Stomach (tissue), 9 donors: ENCODE data around the gene FLACC1. TPM values are rescaled to one million over a fixed set of nuclear protein-coding genes. Genes with fewer than 3 reads are reported as not detected.

Source experiments
- DNase-seq, 2 donors: peaks; one replicate each; pipeline versions ENCODE4 v3.0.0 to v3.0.0-alpha.2; 2013 to 2019
- H3K27ac ChIP-seq, 5 donors: fragments of 200-600 bp in 4 of 5; sonication (generic) in 4 of 5; one replicate each; pipeline ENCODE4 v1.5.1; 2013 to 2019; ENCODE audit warnings: mild to moderate bottlenecking in 1 of 5, moderate library complexity in 1 of 5
- H3K27me3 ChIP-seq, 3 donors: fragments of 200-600 bp; sonication (generic); one replicate each; pipeline ENCODE4 v1.5.1; 2017 to 2019; ENCODE audit warnings: mixed run types in 1 of 3
- H3K36me3 ChIP-seq, 4 donors: fragments of 200-600 bp; sonication (generic); 1 replicate in 3 of 4; 2 replicates in 1 of 4; pipeline ENCODE4 v1.5.1; 2016 to 2019
- H3K4me1 ChIP-seq, 4 donors: fragments of 200-600 bp; sonication (generic); one replicate each; pipeline ENCODE4 v1.5.1; 2016 to 2019
- H3K4me3 ChIP-seq, 4 donors: fragments of 200-600 bp; sonication (generic) in 3 of 4; one replicate each; pipeline ENCODE4 v1.5.1; 2016 to 2019; ENCODE audit warnings: mild to moderate bottlenecking in 1 of 4
- H3K9me3 ChIP-seq, 4 donors: fragments of 200-600 bp; sonication (generic); one replicate each; pipeline ENCODE4 v1.5.1; 2016 to 2019
- EP300 ChIP-seq: sonication (generic); formaldehyde crosslinking; IDR thresholded peaks from one replicate; pipeline ENCODE4 v1.6.1; 2017; ENCODE audit warnings: antibody characterized with exemption
- POLR2A ChIP-seq, 4 donors: fragments of 450-650 bp; IDR thresholded peaks; one replicate each; pipeline ENCODE4 v1.6.1; 2016; ENCODE audit warnings: antibody characterized with exemption in 4 of 4, control low read depth in 2 of 4, mild to moderate bottlenecking in 1 of 4, moderate library complexity in 1 of 4
- POLR2AphosphoS5 ChIP-seq, 3 donors: sonication (generic); formaldehyde crosslinking; IDR thresholded peaks; one replicate each; pipeline ENCODE4 v1.6.1; 2016; ENCODE audit warnings: antibody characterized with exemption in 3 of 3
- WGBS, 5 donors: extraction: QIAGEN DNeasy Blood & Tissue Kit in 3 of 5; methylation state at CpG; one replicate each; pipeline versions ENCODE4 v1.1.5 to v1.1.7; 2013 to 2018; 5-methylcytosine and 5-hydroxymethylcytosine counted together
- intact Hi-C: fragments of 100-400 bp; cut with DNase I; formaldehyde crosslinking; loops from one replicate; pipeline ENCODE4 v1.15.1; 2023; ENCODE audit warnings: low total_unique reads
- polyA plus RNA-seq, 3 donors: library from polyadenylated mRNA; stranded (reverse); fragments of 200-250 nt; gene quantifications; one replicate each; pipeline ENCODE4 v1.2.3, GENCODE V29; 2013
- total RNA-seq, 5 donors: library from RNA; depleted of rRNA; stranded (reverse); fragments of >200 nt; gene quantifications; one replicate each; pipeline versions ENCODE4 v1.1.0 to v1.2.3, GENCODE V29; 2014 to 2016
- TF ChIP-seq, protein P1 (sequence below), 7 experiments: fragments of 450-650 bp in 4 of 7; fragments of 200-600 bp in 3 of 7; sonication (generic) in 3 of 7; IDR thresholded peaks; one replicate each; pipeline ENCODE4 v1.5.1; 2016 to 2019; ENCODE audit warnings: antibody characterized with exemption in 7 of 7, control low read depth in 2 of 7, mild to moderate bottlenecking in 1 of 7
- donor health status: healthy with polysubstance abuse.
- donor health status: Bipolar disorder and iron deficiency.
- donor health status: healthy.

Gene FLACC1
- total and polyA plus RNA-seq, 8 donors, result 0.13 to 21.6 (median 1.8) TPM; not detected in 3

DNA sequence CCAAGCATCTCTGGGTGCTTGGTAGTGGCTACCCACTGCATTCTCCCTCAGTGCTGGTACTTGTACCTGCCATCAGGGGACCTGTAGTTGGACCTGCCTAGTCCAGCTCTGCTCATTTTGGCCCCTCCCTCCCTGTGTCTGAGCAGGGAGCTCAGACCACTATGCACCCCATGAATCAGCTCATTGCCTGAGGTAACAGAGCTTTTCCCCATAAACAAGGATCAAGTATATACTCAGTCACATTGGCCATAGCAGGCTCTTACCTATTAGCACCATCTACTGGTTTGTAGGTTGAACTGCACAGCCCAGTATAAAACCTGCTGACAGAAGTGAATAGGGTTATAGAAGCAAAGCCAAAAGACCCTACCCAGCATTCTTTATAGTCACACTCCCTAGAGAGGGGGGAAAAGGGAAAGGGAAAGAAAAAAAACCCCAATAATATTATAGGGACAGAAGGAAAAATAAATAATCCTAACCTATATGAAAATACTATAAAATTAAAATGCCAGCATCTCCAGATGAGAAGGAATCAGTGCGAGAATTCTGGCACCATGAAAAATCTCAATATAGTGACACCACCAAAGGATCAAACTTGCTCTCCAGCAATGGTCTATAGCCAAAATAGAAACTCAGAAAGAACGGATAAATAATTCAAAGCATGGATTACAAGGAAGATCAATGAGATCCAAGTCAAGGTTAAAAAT, 6.9 kb upstream of the FLACC1 start:
- WGBS, 5 donors, result 85 to 88% (median 87%) methylated on average over 2 of the region's 2 CpGs
- H3K4me3 ChIP-seq, result no peak overlapping the region
- no peak overlapping the region for H3K27ac ChIP-seq
- H3K27me3 ChIP-seq, result no peaks in the 10 kb centered on the region
- TF ChIP-seq, protein P1, sequence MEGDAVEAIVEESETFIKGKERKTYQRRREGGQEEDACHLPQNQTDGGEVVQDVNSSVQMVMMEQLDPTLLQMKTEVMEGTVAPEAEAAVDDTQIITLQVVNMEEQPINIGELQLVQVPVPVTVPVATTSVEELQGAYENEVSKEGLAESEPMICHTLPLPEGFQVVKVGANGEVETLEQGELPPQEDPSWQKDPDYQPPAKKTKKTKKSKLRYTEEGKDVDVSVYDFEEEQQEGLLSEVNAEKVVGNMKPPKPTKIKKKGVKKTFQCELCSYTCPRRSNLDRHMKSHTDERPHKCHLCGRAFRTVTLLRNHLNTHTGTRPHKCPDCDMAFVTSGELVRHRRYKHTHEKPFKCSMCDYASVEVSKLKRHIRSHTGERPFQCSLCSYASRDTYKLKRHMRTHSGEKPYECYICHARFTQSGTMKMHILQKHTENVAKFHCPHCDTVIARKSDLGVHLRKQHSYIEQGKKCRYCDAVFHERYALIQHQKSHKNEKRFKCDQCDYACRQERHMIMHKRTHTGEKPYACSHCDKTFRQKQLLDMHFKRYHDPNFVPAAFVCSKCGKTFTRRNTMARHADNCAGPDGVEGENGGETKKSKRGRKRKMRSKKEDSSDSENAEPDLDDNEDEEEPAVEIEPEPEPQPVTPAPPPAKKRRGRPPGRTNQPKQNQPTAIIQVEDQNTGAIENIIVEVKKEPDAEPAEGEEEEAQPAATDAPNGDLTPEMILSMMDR (IDR thresholded peaks at IDR 0.05), result peak in 5 of 7 experiments; percentile 49 to 83 (median 76)
- TF ChIP-seq POLR2AphosphoS5 (IDR thresholded peaks at IDR 0.05), result no peak
- H3K4me1 ChIP-seq, result no peaks in the 10 kb centered on the region
- peaks cover 0 to 13% (median 5%) of the 10 kb centered on the region in 4 donors for H3K9me3 ChIP-seq
- intact Hi-C loops, result loop anchor here (10.0 kb wide), 1 partner anchor 129 kb away; no protein-coding TSS in a partner anchor
- DNase-seq, result peak in 1 of 2 donors; percentile 53
- peaks cover 0 to 33% (median 21%) of the 10 kb centered on the region in 4 donors for H3K36me3 ChIP-seq

DNA sequence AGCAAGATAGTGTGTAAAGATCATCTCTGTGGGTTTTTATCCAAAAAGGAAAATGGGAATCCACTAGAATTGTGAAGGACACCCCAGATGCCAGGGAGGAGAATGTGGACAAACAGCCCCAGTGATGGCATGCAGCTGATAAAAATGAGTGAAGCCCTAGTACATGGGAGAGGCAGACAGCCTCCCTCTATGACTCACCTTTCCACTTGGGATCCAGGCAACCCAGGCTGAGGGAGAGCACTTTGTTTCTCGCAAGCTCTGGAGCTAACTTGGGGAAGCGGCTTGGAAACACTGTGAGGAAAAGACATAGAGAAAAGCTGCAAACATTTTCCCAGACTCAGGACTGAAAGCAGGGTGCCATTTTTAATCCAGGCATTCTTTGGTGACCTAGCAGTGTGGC, 5.3 kb upstream of the FLACC1 start:
- no peak overlapping the region for H3K4me3 ChIP-seq
- WGBS, 5 donors, result 94 to 100% (median 100%) methylated on average over 2 of the region's 2 CpGs
- H3K27me3 ChIP-seq, result no peaks in the 10 kb centered on the region
- intact Hi-C loops, result loop anchor here (10.0 kb wide), 1 partner anchor 128 kb away; no protein-coding TSS in a partner anchor
- H3K27ac ChIP-seq, result no peak overlapping the region
- no peak for DNase-seq
- no peaks in the 10 kb centered on the region for H3K4me1 ChIP-seq
- peaks cover 0 to 34% (median 24%) of the 10 kb centered on the region in 4 donors for H3K36me3 ChIP-seq
- H3K9me3 ChIP-seq, result peaks cover 0 to 6% (median 2%) of the 10 kb centered on the region in 4 donors
- TF ChIP-seq EP300, result no peak
- TF ChIP-seq, protein P1 (IDR thresholded peaks at IDR 0.05), result no peak
- no peak for TF ChIP-seq POLR2A (IDR thresholded peaks at IDR 0.05)
- no peak for TF ChIP-seq POLR2AphosphoS5 (IDR thresholded peaks at IDR 0.05)

DNA sequence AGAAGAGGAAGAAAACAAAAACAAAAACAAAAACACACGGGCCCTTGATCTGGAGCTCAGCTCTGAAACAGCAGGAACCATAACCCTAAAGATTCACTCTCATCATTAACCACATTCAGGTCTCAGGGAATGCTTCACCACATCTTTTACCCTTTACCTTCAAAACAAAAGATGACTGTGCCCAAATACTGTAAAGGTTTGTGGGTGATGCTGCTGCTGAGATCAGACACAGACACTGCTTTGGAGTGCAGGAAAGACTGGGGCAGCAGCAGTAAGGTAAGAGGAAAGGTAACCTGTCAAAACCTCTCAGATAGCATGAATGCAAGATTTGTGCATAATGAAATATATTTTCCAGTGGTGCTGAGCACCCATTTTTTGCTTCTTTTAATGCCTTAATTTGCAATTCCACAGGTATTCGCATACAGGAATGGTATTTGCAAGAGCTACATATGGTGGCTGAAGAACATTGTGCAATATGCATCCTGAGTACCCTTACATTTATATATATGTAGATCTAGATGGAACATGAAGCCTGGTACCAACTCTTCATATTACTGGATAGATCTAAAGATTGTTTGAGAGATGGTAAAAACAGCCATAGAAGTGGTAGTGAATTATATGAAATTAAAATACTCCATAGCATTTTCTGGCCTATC, 4.1 kb upstream of the FLACC1 start:
- H3K9me3 ChIP-seq, result no peaks in the 10 kb centered on the region
- WGBS, 5 donors, result 84 to 98% (median 94%) methylated on average over 2 of the region's 2 CpGs
- no peak for TF ChIP-seq EP300
- no peak for TF ChIP-seq POLR2AphosphoS5 (IDR thresholded peaks at IDR 0.05)
- TF ChIP-seq, protein P1 (IDR thresholded peaks at IDR 0.05), result no peak
- TF ChIP-seq POLR2A (IDR thresholded peaks at IDR 0.05), result no peak

DNA sequence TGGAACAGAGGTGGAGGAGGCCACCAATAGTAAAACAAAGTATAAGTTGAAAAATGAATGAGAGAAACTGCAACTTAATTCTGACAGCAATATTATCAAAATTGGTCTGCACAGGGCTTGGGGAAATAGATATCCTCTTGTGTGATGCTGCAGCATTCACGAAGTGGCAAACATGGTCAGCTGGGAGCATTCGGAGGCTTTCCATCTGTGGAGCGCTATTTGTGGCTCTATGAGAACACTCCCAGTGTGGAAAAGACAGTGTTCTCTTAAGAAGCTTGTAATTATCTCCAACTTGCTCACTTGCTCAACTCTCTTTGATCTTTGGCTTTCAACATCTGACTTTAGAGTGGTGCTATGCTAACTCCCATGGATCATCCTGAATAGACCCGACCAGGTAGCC, 3.1 kb upstream of the FLACC1 start:
- intact Hi-C loops, result loop anchor here (10.0 kb wide), 1 partner anchor 125 kb away; no protein-coding TSS in a partner anchor
- DNase-seq, result no peak
- peaks cover 0 to 34% (median 24%) of the 10 kb centered on the region in 4 donors for H3K36me3 ChIP-seq
- H3K9me3 ChIP-seq, result no peaks in the 10 kb centered on the region
- no peak overlapping the region for H3K4me3 ChIP-seq
- WGBS, 5 donors, result 85 to 95% (median 94%) methylated on average over 4 of the region's 4 CpGs
- H3K27me3 ChIP-seq, result no peaks in the 10 kb centered on the region
- H3K4me1 ChIP-seq, result peaks cover 0 to 4% (median 0%) of the 10 kb centered on the region in 4 donors
- TF ChIP-seq POLR2AphosphoS5 (IDR thresholded peaks at IDR 0.05) (no peak), POLR2A (IDR thresholded peaks at IDR 0.05) (no peak), EP300 (no peak)
- no peak overlapping the region for H3K27ac ChIP-seq

More for the DNA sequence above, 4.1 kb upstream of the FLACC1 start:
- no peak overlapping the region for H3K4me3 ChIP-seq
- H3K27ac ChIP-seq, result no peak overlapping the region
- DNase-seq, result no peak
- H3K4me1 ChIP-seq, result peaks cover 0 to 4% (median 0%) of the 10 kb centered on the region in 4 donors
- H3K27me3 ChIP-seq, result no peaks in the 10 kb centered on the region
- H3K36me3 ChIP-seq, result peaks cover 0 to 34% (median 24%) of the 10 kb centered on the region in 4 donors
- intact Hi-C loops, result loop anchor here (10.0 kb wide), 1 partner anchor 126 kb away; no protein-coding TSS in a partner anchor
